ENCODE data around the gene CHKA. TPM values are rescaled to one million over a fixed set of nuclear protein-coding genes. Genes with fewer than 3 reads are reported as not detected.

Gene CHKA
- total and polyA plus RNA-seq, 2 of the 4 experiments (the other 2 are of a cell fraction), result 4.5 to 8.4 TPM

- Histone ChIP-seq H4K91ac (ENCODE audit: insufficient read depth, low read depth, low read length) (no peak overlapping the region), H4K5ac (ENCODE audit: low read depth, low read length) (no peak overlapping the region), H2BK20ac (ENCODE audit: low read depth, low read length) (no peak overlapping the region), H3K4me3 (ENCODE audit: insufficient read depth, low read depth, low read length) (no peak overlapping the region), H3K23ac (ENCODE audit: low read depth, low read length) (no peak overlapping the region), H3K9me1 (ENCODE audit: insufficient read depth, low read length) (peaks cover 4% of the 10 kb centered on the region; the same call in 1 of the 2 replicates), H2AFZ (replicated peaks; ENCODE audit: low read length, poor library complexity) (no peak overlapping the region), H2AK5ac (ENCODE audit: low read depth, low read length) (no peak overlapping the region), H3K27me3 (ENCODE audit: control insufficient read depth, insufficient read depth, low read length) (no peaks in the 10 kb centered on the region), H3K18ac (ENCODE audit: low read depth, low read length) (no peak overlapping the region), H3K79me1 (ENCODE audit: low read depth in 1 of 2, low read length in 2 of 2) (no peaks in the 10 kb centered on the region; a peak in 2 of 4 replicates), H2BK120ac (ENCODE audit: low read depth, low read length) (no peak overlapping the region), H3K4me1 (ENCODE audit: control insufficient read depth, insufficient read depth, low read length) (no peaks in the 10 kb centered on the region), H3K9ac (ENCODE audit: low read depth, low read length) (no peak overlapping the region), H3K36me3 (ENCODE audit: control insufficient read depth, insufficient read depth, low read length) (peaks cover 45% of the 10 kb centered on the region), H4K8ac (ENCODE audit: low read depth in 2 of 2, low read length in 2 of 2) (no peak overlapping the region), H2BK5ac (ENCODE audit: low read depth, low read length, poor library complexity, severe bottlenecking) (no peak overlapping the region), H3K4ac (ENCODE audit: low read depth, low read length) (no peak overlapping the region), H2BK15ac (ENCODE audit: low read depth, low read length) (no peak overlapping the region), H3K9me3 (ENCODE audit: control insufficient read depth, insufficient read depth, low read length) (no peaks in the 10 kb centered on the region), H3K27ac (ENCODE audit: insufficient read depth, low read length) (no peak overlapping the region), H3K56ac (ENCODE audit: extremely low read depth, insufficient read depth, low read length) (no peak overlapping the region), H3K4me2 (ENCODE audit: low read depth, low read length) (no peak overlapping the region), H4K20me1 (ENCODE audit: insufficient read depth, low read length) (no peaks in the 10 kb centered on the region; the same call in 1 of the 2 replicates), H3K14ac (replicated peaks; ENCODE audit: low read depth, low read length) (no peak overlapping the region), H2AK9ac (replicated peaks; ENCODE audit: low read depth, low read length, poor library complexity) (peak overlapping the region; percentile 13)
- BruUV-seq (replicated peaks), result no TSS peak
- TF ChIP-seq FOS (IDR thresholded peaks at IDR 0.05; ENCODE audit: low read depth, low read length) (no peak), CEBPB (IDR thresholded peaks at IDR 0.05; ENCODE audit: low read depth, low read length) (no peak), SMC3 (IDR thresholded peaks at IDR 0.05; ENCODE audit: low read depth, low read length) (no peak)
- WGBS, 2 experiments (ENCODE audit: extremely low coverage in 2 of 2, insufficient read length in 1 of 2), result 57% methylated on average over 6 of the region's 9 CpGs; no CpG with 5 or more reads in 1 of the 2 experiments
- ATAC-seq (ENCODE audit: low read depth) (no peak), DNase-seq (no peak)
- in situ Hi-C loops (cut with MboI; ENCODE audit: low sequenced_read_pairs), result no loop called here
- POLR2A ChIA-PET (ENCODE audit: unreplicated experiment), result no interaction called here
- intact Hi-C loops (cut with micrococcal nuclease), result no loop called here
- dilution Hi-C loops (cut with HindIII; ENCODE audit: low sequenced_read_pairs, unreplicated experiment), result no loop called here
- CTCF ChIA-PET, result interaction anchor here (1.4 kb wide), 1 partner anchor 11 kb away, joined by 3 read pairs; no protein-coding TSS in a partner anchor
These were observed 68.1 kb downstream of the CHKA start for GRCh38 chr11:68053117-68053516.

Data from IMR-90 (cell line).